ENCODE data around the gene IMMP2L. TPM values are rescaled to one million over a fixed set of nuclear protein-coding genes. Genes with fewer than 3 reads are reported as not detected.

IMMP2L gene
- total RNA-seq, 4 donors from 2014 or later: 13.5 to 23.7 (median 18.3) TPM

- no peak overlapping the region for H3K4me3 ChIP-seq
- no peak for TF ChIP-seq CTCF (IDR thresholded peaks at IDR 0.05)
- no peak for TF ChIP-seq POLR2A (IDR thresholded peaks at IDR 0.05)
- no peak for TF ChIP-seq EP300 (IDR thresholded peaks at IDR 0.05)
- no peak for DNase-seq (ENCODE audit: low spot score in 2 of 2)
- peaks cover 0 to 3% (median 0%) of the 10 kb centered on the region in 4 donors for H3K9me3 ChIP-seq
- H3K4me1 ChIP-seq: peaks cover 0 to 30% (median 6%) of the 10 kb centered on the region in 4 donors
- WGBS, 2 donors: 17% methylated on average over 3 of the region's 3 CpGs
- no peaks in the 10 kb centered on the region for H3K27me3 ChIP-seq
- H3K36me3 ChIP-seq: no peaks in the 10 kb centered on the region
- peak overlapping the region; percentile 17 to 79 (median 63) for H3K27ac ChIP-seq
Observed at GRCh38 chr7:111393011-111393754, 169.1 kb downstream of the IMMP2L start.

- 38 to 46% methylated on average over 1 of the region's 1 CpG for WGBS, 2 donors
- Histone ChIP-seq H3K9me3 (peaks cover 0 to 3% (median 0%) of the 10 kb centered on the region in 4 donors), H3K4me3 (no peak overlapping the region), H3K27me3 (no peaks in the 10 kb centered on the region), H3K36me3 (no peaks in the 10 kb centered on the region), H3K4me1 (peaks cover 0 to 38% (median 6%) of the 10 kb centered on the region in 4 donors), H3K27ac (peak overlapping the region; percentile 17 to 79 (median 63))
- TF ChIP-seq POLR2A (IDR thresholded peaks at IDR 0.05): no peak
- TF ChIP-seq CTCF (IDR thresholded peaks at IDR 0.05): no peak
- TF ChIP-seq EP300 (IDR thresholded peaks at IDR 0.05): no peak
- no peak for DNase-seq (ENCODE audit: low spot score in 2 of 2)
Observed at GRCh38 chr7:111392294-111392693, 170.0 kb downstream of the IMMP2L start.

- H3K4me1 ChIP-seq: peaks cover 0 to 48% (median 6%) of the 10 kb centered on the region in 4 donors
- H3K9me3 ChIP-seq: no peaks in the 10 kb centered on the region
- no peaks in the 10 kb centered on the region for H3K27me3 ChIP-seq
- DNase-seq (ENCODE audit: low spot score in 2 of 2): no peak
- H3K4me3 ChIP-seq: no peak overlapping the region
- no peaks in the 10 kb centered on the region for H3K36me3 ChIP-seq
- 91 to 92% methylated on average over 4 of the region's 4 CpGs for WGBS, 2 donors
- no peak overlapping the region for H3K27ac ChIP-seq
- no peak for TF ChIP-seq CTCF (IDR thresholded peaks at IDR 0.05)
Observed at GRCh38 chr7:111390000-111390399, 172.3 kb downstream of the IMMP2L start.

GRCh38 chr7:111388912-111389311 lies 173.4 kb downstream of the IMMP2L start:
- DNase-seq (ENCODE audit: low spot score in 2 of 2): no peak
- Histone ChIP-seq H3K27ac (no peak overlapping the region), H3K27me3 (no peaks in the 10 kb centered on the region), H3K4me3 (no peak overlapping the region), H3K9me3 (no peaks in the 10 kb centered on the region), H3K4me1 (peaks cover 0 to 57% (median 6%) of the 10 kb centered on the region in 4 donors), H3K36me3 (no peaks in the 10 kb centered on the region)
- 83 to 84% methylated on average over 2 of the region's 2 CpGs for WGBS, 2 donors
- TF ChIP-seq CTCF (IDR thresholded peaks at IDR 0.05) (no peak), POLR2A (IDR thresholded peaks at IDR 0.05) (no peak), EP300 (IDR thresholded peaks at IDR 0.05) (no peak)

- Histone ChIP-seq H3K27me3 (no peaks in the 10 kb centered on the region), H3K4me1 (peaks cover 0 to 49% (median 0%) of the 10 kb centered on the region in 4 donors), H3K9me3 (no peaks in the 10 kb centered on the region), H3K36me3 (no peaks in the 10 kb centered on the region), H3K4me3 (no peak overlapping the region), H3K27ac (peak overlapping the region in 2 of 4 donors; percentile 13 to 74)
- TF ChIP-seq EP300 (IDR thresholded peaks at IDR 0.05) (no peak), CTCF (IDR thresholded peaks at IDR 0.05) (no peak), POLR2A (IDR thresholded peaks at IDR 0.05) (no peak)
- no peak for DNase-seq (ENCODE audit: low spot score in 2 of 2)
- 58 to 63% methylated on average over 2 of the region's 2 CpGs for WGBS, 2 donors
Observed at GRCh38 chr7:111388016-111388415, 174.3 kb downstream of the IMMP2L start.
